GM12892 (cell line): Measurements from ENCODE around the gene KISS1R.

ENCODE experiments used
- DNase-seq: peaks from one replicate; pipeline ENCODE4 v3.0.0; 2011; ENCODE audit not compliant: insufficient read length
- FAIRE-seq: peaks from 2 replicates; lab custom pipeline; 2011; peaks lifted over from hg19 to GRCh38; lab: Jason Lieb, UNC
- POLR2A ChIP-seq: IDR thresholded peaks from 2 replicates; pipeline ENCODE4 v1.6.1; 2011; ENCODE audit warnings: low read depth, low read length, control low read depth
- POLR2AphosphoS5 ChIP-seq: IDR thresholded peaks from 2 replicates; pipeline ENCODE4 v1.6.1; 2011; ENCODE audit warnings: low read depth, low read length, control low read depth
- TAF1 ChIP-seq: IDR thresholded peaks from 2 replicates; pipeline ENCODE4 v1.6.1; 2011; ENCODE audit warnings: low read depth, mild to moderate bottlenecking, control low read depth, low read length, borderline replicate concordance

KISS1R gene

DNA sequence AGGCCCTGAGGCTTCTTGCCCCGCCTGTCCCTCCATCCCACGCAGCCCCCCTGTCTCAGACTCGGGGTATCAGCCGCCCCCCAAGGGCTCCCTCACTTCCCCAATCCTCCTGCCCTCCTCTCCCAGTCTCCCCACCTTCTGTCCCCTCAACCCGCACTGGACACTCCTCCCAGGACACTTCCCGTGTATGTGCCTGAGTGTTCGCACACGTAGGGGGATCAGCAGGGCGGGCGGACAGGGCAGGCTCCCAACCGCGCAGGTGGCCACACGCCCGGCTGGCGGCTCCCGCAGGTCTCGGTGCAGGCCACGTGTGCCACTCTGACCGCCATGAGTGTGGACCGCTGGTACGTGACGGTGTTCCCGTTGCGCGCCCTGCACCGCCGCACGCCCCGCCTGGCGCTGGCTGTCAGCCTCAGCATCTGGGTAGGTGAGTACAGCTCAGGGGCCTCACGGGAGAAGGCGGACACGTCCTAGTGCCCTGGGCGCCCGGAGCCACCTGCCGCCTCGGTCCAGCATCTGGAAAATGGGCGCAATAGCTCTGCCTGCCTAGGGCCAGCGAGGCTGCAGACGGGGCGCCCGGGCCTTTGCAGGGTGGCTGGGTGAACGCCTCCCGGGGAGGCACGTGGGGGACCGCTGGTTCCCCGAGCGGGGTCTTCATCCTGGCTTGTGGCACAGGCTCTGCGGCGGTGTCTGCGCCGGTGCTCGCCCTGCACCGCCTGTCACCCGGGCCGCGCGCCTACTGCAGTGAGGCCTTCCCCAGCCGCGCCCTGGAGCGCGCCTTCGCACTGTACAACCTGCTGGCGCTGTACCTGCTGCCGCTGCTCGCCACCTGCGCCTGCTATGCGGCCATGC lies 2.3 kb downstream of the KISS1R start:
- TF ChIP-seq TAF1 (no peak), POLR2A (no peak), POLR2AphosphoS5 (no peak)

DNA sequence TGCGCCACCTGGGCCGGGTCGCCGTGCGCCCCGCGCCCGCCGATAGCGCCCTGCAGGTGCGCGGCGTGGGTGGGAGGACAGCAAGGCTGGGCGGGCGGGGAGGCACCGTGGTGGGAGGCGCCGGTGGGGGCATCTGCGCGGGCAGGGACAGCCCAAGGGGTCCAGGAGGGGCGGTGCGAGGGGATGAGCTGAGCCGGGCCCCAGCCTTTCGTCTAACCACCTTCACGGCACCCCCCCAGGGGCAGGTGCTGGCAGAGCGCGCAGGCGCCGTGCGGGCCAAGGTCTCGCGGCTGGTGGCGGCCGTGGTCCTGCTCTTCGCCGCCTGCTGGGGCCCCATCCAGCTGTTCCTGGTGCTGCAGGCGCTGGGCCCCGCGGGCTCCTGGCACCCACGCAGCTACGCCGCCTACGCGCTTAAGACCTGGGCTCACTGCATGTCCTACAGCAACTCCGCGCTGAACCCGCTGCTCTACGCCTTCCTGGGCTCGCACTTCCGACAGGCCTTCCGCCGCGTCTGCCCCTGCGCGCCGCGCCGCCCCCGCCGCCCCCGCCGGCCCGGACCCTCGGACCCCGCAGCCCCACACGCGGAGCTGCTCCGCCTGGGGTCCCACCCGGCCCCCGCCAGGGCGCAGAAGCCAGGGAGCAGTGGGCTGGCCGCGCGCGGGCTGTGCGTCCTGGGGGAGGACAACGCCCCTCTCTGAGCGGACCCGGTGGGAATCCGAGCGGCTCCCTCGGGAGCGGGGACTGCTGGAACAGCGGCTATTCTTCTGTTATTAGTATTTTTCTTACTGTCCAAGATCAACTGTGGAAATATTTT lies 3.1 kb downstream of the KISS1R start:
- peak; percentile 86 for FAIRE-seq
- peak; percentile 75 for DNase-seq
- no peak for TF ChIP-seq TAF1

More for the DNA sequence above, 2.3 kb downstream of the KISS1R start:
- DNase-seq, result no peak
- peak; percentile 53 for FAIRE-seq

DNA sequence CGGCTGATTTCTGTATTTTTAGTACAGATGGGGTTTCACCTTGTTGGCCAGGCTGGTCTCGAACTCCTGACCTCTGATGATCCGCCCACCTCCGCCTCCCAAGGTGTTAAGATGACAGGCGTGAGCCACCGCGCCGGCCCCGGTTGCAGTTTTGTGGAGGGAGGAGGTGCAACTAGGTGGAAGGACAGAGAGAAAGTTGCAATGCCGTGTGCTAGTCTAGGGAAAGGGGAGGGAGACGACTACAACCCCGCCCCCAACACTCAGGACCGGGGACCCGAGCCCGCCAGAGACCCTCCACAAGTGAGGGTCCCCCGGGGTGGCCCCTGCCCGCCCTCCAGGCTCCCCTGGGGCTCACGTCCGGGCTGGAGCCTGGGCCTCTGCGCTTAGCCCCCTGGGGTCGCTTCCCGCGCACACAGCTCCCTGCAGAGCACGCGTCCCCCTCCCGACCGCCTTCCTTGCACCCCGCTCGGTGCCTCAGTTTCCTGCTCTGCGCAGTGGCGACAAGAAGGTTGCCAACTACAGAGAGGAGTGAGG lies 7.5 kb downstream of the KISS1R start:
- FAIRE-seq, result no peak
- TF ChIP-seq POLR2AphosphoS5 (no peak), POLR2A (no peak), TAF1 (no peak)
- no peak for DNase-seq

DNA sequence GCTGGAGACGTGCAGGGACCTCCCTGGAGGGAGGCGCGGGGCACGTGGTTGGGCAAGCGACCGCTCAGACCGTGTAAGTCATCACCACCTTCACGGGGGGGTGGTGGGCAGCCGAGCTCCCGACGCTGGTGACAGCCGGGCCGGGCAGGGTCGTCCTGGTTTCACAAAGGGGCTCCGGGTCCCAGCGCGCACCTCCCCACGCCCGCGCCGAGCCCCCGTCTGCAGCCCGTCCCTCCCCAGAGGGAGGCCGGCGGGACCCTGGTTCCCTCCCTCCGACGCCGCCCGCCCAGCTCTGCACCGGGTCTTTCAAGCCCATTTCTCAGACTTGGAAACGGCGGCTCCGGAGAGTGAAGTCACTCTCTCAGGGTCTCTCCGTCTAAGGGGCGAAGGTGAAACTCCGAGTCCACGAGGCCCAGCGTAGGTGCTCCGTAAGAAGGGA lies 8.0 kb downstream of the KISS1R start:
- no peak for DNase-seq
- TF ChIP-seq POLR2AphosphoS5, result no peak
- TF ChIP-seq TAF1, result 0 out of 2 replicates have a peak, but pooled peaks have one; percentile 20
- TF ChIP-seq POLR2A, result peak; percentile 43
- FAIRE-seq, result peak; percentile 96

DNA sequence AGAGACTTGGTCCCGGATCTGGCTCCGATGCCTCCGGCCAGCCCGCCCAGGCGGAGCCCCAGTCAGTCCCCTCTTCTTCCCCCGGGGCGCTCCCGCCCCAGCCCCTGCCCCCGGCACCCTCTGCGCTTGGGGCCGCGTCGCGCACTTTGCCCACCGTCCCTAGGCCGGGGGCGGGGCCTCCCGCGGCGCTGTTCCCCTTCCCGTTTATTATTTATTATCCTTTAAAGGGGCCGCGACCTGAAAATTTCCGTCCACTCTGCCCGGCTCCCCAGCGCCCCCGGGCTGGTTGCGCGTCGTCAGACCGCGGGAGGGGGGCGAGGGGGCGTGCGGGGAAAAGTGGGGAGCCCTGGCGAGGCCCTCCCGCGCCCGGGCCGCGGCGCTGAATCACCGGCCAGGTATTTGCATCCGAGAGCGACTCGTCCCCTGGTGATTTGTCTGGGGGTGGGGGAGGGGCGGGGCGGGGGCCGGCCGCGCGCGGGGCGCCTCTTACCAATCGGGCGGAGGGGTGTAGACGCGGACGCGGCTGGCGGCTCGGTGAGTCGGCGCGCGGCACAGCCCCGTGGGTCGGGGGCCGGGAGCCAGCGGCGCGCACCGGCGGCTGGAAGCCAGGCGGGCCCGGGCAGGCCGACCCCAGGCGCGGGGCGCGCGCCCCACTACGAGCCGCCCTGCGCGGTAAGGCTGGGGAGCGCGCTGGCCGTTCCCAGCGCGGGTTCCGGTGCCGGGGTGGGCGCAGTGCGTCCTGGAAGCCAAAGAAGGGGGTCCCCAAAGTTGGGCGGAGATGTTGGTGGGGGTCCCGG lies 8.6 kb downstream of the KISS1R start, which contains the start of gene ARID3A:
Gene ARID3A (plus strand): TSS at position 510 of the 797 bp plus-strand sequence. CDS start 3,494 bp downstream, outside the sequence.
- TF ChIP-seq POLR2A (peak; percentile 63), POLR2AphosphoS5 (no peak)
- no peak for FAIRE-seq
- DNase-seq, result peak; percentile 85

DNA sequence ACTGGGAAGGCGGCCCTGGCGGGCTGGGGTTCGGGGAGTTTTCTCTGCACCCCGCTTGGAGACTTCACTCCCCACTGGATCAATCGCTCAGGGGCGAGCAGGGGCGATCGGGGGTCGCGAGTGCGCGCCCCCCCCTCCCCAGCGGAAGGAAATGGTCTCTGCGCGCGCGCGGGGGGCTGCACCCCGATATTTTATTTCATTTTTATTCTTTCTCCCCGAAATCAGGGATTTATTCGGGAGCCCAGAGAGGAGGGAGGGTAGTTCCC lies 9.1 kb downstream of the KISS1R start:
- FAIRE-seq (no peak), DNase-seq (no peak)
- TF ChIP-seq POLR2AphosphoS5, result no peak
- no peak for TF ChIP-seq TAF1
- no peak; the same call in 1 of the 2 replicates for TF ChIP-seq POLR2A

DNA sequence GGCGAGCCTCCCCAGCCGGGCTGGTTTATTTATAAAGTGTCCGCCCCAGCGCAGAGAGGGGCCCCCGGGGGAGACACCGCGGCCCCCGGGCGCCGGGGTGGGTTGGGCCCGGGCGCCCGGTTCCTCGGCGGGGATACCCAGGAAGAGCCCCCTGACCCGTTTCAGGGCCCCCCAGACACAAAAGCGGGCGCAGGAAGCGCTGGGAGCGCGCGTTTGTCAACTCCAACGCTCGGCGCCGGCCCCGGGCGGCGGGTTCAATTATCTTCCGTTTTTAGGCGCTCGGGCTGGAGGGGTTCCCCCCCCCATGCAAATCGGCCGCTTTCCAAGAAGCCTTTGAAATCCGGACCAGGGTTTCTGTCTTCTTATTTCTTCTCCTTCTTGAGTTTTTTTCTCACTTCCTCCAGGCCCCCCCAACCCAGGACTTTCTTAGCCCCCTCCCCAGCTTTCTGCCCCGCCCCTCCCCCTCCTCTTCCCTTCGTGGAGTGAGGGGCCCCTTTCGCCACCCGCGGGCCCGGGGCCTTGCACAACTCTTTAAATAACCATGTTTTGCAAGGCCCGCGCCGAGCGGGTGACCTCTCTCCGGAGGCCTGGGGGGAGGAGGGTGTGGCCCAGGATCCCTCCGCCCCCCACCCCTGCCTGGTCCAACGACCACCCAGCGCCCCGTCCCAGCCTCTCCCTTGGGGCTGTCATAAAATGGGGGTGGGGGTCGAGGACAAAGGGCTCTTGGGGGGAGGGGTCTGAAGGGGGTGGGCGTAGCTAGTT lies 9.6 kb downstream of the KISS1R start:
- FAIRE-seq (peak; percentile 84), DNase-seq (peak; percentile 76)
- TF ChIP-seq TAF1, result peak; percentile 36; the same call in 1 of the 2 replicates
- no peak; the same call in 1 of the 2 replicates for TF ChIP-seq POLR2A

DNA sequence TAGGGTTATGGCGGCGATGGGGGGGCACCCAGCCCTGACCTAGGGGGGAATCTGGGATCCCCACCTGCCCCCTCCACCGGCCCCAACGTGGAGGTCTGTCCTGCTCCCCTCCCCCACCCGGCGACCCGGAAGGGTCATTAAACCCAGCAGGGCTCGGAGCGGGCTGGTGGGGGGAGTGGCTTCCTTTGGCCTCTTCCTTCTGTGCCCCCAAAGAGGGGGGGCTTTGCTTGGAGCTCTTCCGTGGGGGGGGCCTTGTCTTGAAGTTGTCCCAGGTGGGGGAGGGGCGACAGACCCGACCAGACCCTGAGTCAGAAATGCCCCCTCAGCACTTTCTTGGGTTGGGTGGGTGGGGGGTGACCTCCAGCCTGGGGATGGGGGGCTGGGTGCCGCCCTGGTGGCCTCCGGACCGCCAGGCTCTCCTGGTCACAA lies 10.2 kb downstream of the KISS1R start:
- TF ChIP-seq POLR2AphosphoS5 (no peak), POLR2A (no peak), TAF1 (no peak)
- FAIRE-seq, result no peak

DNA sequence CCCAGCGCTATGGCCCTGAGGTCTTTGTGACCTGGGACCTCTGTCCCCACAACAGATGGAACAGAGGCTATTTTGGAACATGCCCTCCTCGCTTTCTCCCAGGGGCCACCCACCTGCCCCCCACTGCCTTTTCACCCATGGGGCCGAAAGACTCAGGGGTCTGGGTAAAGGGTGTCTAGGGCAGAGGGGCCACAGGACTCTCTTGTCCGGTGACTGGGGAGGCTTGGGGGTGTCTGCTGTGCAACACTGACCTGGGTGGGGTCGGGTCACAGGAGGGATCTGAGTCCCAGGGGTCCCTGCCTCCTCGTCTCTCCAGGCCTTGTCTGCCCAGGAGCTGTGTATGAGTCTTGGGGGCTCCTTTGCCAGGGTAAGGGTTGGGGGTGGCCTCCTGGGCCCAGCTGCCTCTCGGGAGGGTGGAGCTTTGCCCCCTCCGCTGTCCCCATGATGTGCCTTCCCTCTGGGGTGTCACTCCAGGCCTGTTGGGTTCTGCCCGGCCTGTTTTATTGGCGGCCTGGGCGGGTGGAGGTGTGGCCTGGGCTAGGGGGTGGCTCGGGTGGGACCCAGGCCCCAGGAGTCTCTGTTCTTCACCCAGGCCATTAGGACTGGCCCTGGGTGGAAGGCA lies 10.8 kb downstream of the KISS1R start:
- FAIRE-seq (peak; percentile 56), DNase-seq (no peak)
- TF ChIP-seq POLR2AphosphoS5, result no peak
- no peak for TF ChIP-seq TAF1
- TF ChIP-seq POLR2A, result no peak; the same call in 1 of the 2 replicates

More for the DNA sequence above, 10.2 kb downstream of the KISS1R start:
- no peak for DNase-seq
